Activated CD8-positive, alpha-beta memory T cell treated with anti-CD3 and anti-CD28 coated beads for 24 hours (primary cell): ENCODE measurements around the gene HOXC11.

Source experiments
- DNase-seq: peaks from one replicate; pipeline ENCODE4 v3.0.0-alpha.2; 2020

The HOXC11 gene

GRCh38 chr12:53998900-53999236 lies 25.9 kb downstream of the HOXC11 start:
- DNase-seq: no peak

- DNase-seq: no peak
Observed at GRCh38 chr12:53999559-54000115, 26.7 kb downstream of the HOXC11 start.

GRCh38 chr12:54000116-54001114 lies 27.5 kb downstream of the HOXC11 start, which contains the start of gene HOXC9:
Gene HOXC9 (plus strand): TSS chr12:54000161. CDS start chr12:54000189, 28 bp downstream.
- DNase-seq: no peak

- no peak for DNase-seq
Observed at GRCh38 chr12:54001283-54002187, 28.6 kb downstream of the HOXC11 start.

- no peak for DNase-seq
Observed at GRCh38 chr12:54002278-54002914, 29.5 kb downstream of the HOXC11 start.

- no peak for DNase-seq
Observed at GRCh38 chr12:54002915-54003389, 30.0 kb downstream of the HOXC11 start.

GRCh38 chr12:54003625-54004024 lies 30.7 kb downstream of the HOXC11 start:
- no peak for DNase-seq

GRCh38 chr12:54004063-54004840 lies 31.3 kb downstream of the HOXC11 start:
- no peak for DNase-seq

- DNase-seq: no peak
Observed at GRCh38 chr12:54004841-54005530, 32.1 kb downstream of the HOXC11 start.

- no peak for DNase-seq
Observed at GRCh38 chr12:54005531-54005852, 32.6 kb downstream of the HOXC11 start.

- peak; percentile 96 for DNase-seq
Observed at GRCh38 chr12:54005853-54006558, 33.1 kb downstream of the HOXC11 start.

GRCh38 chr12:54006559-54007220 lies 33.8 kb downstream of the HOXC11 start:
- no peak for DNase-seq

- no peak for DNase-seq
Observed at GRCh38 chr12:54007538-54008259, 34.8 kb downstream of the HOXC11 start.

- no peak for DNase-seq
Observed at GRCh38 chr12:54008260-54008552, 35.3 kb downstream of the HOXC11 start.

GRCh38 chr12:54009171-54010052 lies 36.5 kb downstream of the HOXC11 start:
- no peak for DNase-seq

- DNase-seq: no peak
Observed at GRCh38 chr12:54010053-54010971, 37.4 kb downstream of the HOXC11 start.

- DNase-seq: no peak
Observed at GRCh38 chr12:54010972-54011664, 38.2 kb downstream of the HOXC11 start.
